Colonic mucosa (tissue), 4 donors: ENCODE data around the gene AMIGO2. TPM values are rescaled to one million over a fixed set of nuclear protein-coding genes. Genes with fewer than 3 reads are reported as not detected.
"Not testable (repeated sequence)": the region's sequence is repeated elsewhere in the genome, so short reads cannot be mapped to it uniquely, and the experiment has no call there.

Source experiments
- DNase-seq: peaks from one replicate; pipeline ENCODE4 v3.0.0-alpha.2; 2020
- H3K27ac ChIP-seq: fragments of 200-600 bp; one replicate; pipeline ENCODE4 v1.8.0; 2021
- H3K27me3 ChIP-seq: fragments of 200-600 bp; one replicate; pipeline ENCODE4 v1.8.0; 2021
- H3K36me3 ChIP-seq: fragments of 200-600 bp; one replicate; pipeline ENCODE4 v1.8.0; 2021
- H3K4me1 ChIP-seq: fragments of 200-600 bp; one replicate; pipeline ENCODE4 v1.8.0; 2021; ENCODE audit warnings: mild to moderate bottlenecking
- H3K4me3 ChIP-seq: fragments of 200-600 bp; one replicate; pipeline ENCODE4 v1.8.0; 2021
- H3K9ac ChIP-seq, 2 donors: one replicate each; pipeline ENCODE4 v1.7.0; 2013; ENCODE audit warnings: control low read depth in 2 of 2, low read depth in 2 of 2, low read length in 2 of 2
- H3K9me3 ChIP-seq: fragments of 200-600 bp; one replicate; pipeline ENCODE4 v1.8.0; 2021
- CTCF ChIP-seq: fragments of 200-600 bp; IDR thresholded peaks from one replicate; pipeline ENCODE4 v1.8.0; 2022; ENCODE audit warnings: antibody characterized with exemption, mild to moderate bottlenecking
- intact Hi-C: fragments of 100-400 bp; cut with DNase I; formaldehyde crosslinking; loops from one replicate; pipeline ENCODE4 v1.14.1; 2022
- total RNA-seq, 2 donors: library from RNA; stranded (reverse); fragmentation: NEBNext Ultra II Directional in 1 of 2; extraction: Animal tissue kit (Norgen Biotek cat#: 25700) in 1 of 2; gene quantifications; one replicate each; pipeline ENCODE4 v1.2.1, GENCODE V29; 2021
- donor health status: healthy.
- donor health status: DM: no; HTN: no; CAD: no.
- donor health status: DM: no; HTN: no; CAD: no.

AMIGO2 gene
- total RNA-seq, 2 donors from 2014 or later = 2.0 to 11.1 TPM

- no peak for TF ChIP-seq CTCF
- Histone ChIP-seq H3K4me1 (no peaks in the 10 kb centered on the region), H3K27me3 (no peaks in the 10 kb centered on the region), H3K4me3 (no peak overlapping the region), H3K9me3 (no peaks in the 10 kb centered on the region), H3K27ac (no peak overlapping the region), H3K36me3 (no peaks in the 10 kb centered on the region), H3K9ac (no peak overlapping the region)
- intact Hi-C loops = no loop called here
- DNase-seq = no peak
These were observed 25.8 kb downstream of the AMIGO2 start for GRCh38 chr12:47053961-47054360.

GRCh38 chr12:47052274-47052673 is 27.5 kb downstream of the AMIGO2 start:
- no peaks in the 10 kb centered on the region for H3K4me1 ChIP-seq
- no peak for DNase-seq
- H3K36me3 ChIP-seq = no peaks in the 10 kb centered on the region
- no peak overlapping the region for H3K4me3 ChIP-seq
- H3K27ac ChIP-seq = no peak overlapping the region
- TF ChIP-seq CTCF = no peak
- intact Hi-C loops = no loop called here
- H3K9me3 ChIP-seq = no peaks in the 10 kb centered on the region
- H3K27me3 ChIP-seq = no peaks in the 10 kb centered on the region
- H3K9ac ChIP-seq = no peak overlapping the region

- H3K27me3 ChIP-seq, H3K27ac ChIP-seq, H3K4me1 ChIP-seq, DNase-seq, H3K9me3 ChIP-seq, intact Hi-C loops, H3K4me3 ChIP-seq, H3K9ac ChIP-seq, H3K36me3 ChIP-seq: not testable (repeated sequence)
These were observed 28.5 kb downstream of the AMIGO2 start for GRCh38 chr12:47051291-47051690.

GRCh38 chr12:47048541-47048940 is 31.2 kb downstream of the AMIGO2 start:
- DNase-seq = no peak
- no peaks in the 10 kb centered on the region for H3K36me3 ChIP-seq
- H3K9ac ChIP-seq = no peak overlapping the region
- H3K27me3 ChIP-seq = no peaks in the 10 kb centered on the region
- H3K27ac ChIP-seq = no peak overlapping the region
- H3K4me1 ChIP-seq = no peaks in the 10 kb centered on the region
- H3K9me3 ChIP-seq = no peaks in the 10 kb centered on the region
- intact Hi-C loops = no loop called here
- no peak overlapping the region for H3K4me3 ChIP-seq
- no peak for TF ChIP-seq CTCF

GRCh38 chr12:47041327-47041726 is 38.4 kb downstream of the AMIGO2 start:
- Histone ChIP-seq H3K9me3 (no peaks in the 10 kb centered on the region), H3K27ac (no peak overlapping the region), H3K36me3 (no peaks in the 10 kb centered on the region), H3K27me3 (no peaks in the 10 kb centered on the region), H3K4me3 (no peak overlapping the region), H3K4me1 (no peaks in the 10 kb centered on the region), H3K9ac (no peak overlapping the region)
- TF ChIP-seq CTCF = no peak
- intact Hi-C loops = no loop called here
- no peak for DNase-seq

- TF ChIP-seq CTCF = no peak
- Histone ChIP-seq H3K9me3 (no peaks in the 10 kb centered on the region), H3K4me1 (no peaks in the 10 kb centered on the region), H3K27me3 (no peaks in the 10 kb centered on the region), H3K4me3 (no peak overlapping the region), H3K27ac (no peak overlapping the region), H3K9ac (no peak overlapping the region), H3K36me3 (no peaks in the 10 kb centered on the region)
- no peak for DNase-seq
- intact Hi-C loops = loop anchor here (10.0 kb wide), 2 partner anchors 615 to 645 kb away; no protein-coding TSS in a partner anchor
These were observed 40.0 kb downstream of the AMIGO2 start for GRCh38 chr12:47039756-47040155.
